GM18499 (cell line): ENCODE data around the gene ERBB4.
"Not testable (repeated sequence)": the region's sequence is repeated elsewhere in the genome, so short reads cannot be mapped to it uniquely, and the experiment has no call there.

Source experiments
- ATAC-seq: cut with Tn5 transposase; IDR thresholded peaks from one replicate; pipeline ENCODE4 v1.9.1; 2021; ENCODE audit warnings: moderate number of reproducible peaks; ENCODE audit not compliant: insufficient read depth, unreplicated experiment

ERBB4 gene

DNA sequence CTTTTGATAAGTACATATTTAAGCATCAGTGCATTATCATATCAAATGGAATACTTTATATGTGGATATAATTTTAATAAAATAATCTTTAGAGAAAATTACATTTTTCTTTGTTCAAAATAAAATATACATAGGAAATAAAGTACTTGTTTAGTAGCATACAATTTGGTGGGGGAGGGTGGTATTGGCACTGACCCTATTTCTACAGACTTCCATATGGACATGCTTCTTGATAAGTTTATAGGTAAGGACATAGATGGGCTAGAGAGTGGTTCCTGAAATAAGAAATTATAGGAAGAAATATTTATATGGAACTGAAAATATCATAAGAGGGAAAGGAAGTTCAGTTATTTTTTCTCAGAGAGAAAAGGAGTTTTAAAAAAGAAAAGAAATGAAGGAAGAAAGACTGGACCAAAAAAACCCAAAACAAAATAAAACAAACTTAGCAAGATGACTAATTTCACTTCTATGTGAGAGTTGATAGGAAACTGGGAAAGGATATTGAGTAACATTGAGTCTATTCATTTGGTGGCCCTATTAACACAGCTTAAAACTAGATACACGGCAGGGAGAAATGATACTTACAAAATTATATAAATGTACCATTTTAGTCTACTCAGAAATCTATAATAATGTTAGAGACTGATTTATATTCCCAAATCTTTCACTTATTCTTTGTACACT lies 505.9 kb downstream of the ERBB4 start:
- ATAC-seq: no peak

DNA sequence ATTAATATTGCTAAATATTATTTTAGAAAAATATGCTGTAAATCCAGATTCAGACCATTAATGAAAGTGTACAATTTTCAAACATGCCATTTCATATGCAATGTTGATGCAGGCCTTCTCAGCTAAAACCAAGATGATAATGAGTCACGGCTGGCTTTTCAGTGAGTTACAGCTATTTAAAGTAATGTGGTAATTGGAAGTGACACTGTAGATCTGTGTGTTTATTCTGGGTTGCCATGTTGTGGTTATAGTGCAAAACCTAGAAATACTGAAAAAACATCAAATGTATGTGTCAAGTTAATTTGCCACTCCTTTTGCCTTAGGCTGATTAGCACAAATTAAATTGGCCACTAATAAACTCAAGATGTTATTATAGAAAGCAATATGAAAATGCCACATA lies 506.6 kb downstream of the ERBB4 start:
- ATAC-seq: no peak

GRCh38 chr2:212030709-212031108 lies 507.9 kb downstream of the ERBB4 start:
- no peak for ATAC-seq

DNA sequence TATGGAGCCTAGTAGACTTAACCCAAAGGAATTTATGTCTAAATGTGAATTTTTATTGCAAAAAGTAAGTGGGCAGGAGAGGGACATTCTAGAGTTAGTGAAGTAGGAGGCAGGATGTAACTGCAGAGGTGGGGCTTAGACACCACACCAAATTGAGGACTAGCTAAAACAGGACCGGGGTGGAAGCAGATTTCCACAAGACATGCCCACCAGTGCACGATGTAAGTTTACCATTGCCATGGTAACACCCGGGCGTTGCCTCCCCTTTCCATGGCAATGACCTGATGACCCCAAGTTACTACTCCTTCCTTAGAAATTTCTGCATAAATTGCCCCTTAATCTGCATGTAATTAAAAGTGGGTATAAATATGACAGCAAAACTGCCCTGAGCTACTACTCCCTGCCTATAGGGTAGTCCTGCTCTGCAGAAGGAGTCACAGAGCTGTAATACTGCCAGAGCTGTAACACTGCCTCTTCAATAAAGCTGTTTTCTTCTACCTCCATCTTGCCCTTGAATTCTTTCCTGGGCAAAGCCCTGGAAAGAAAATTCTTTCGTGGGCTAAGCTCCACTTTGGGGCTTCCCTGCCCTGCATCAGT lies 509.7 kb downstream of the ERBB4 start:
- no peak for ATAC-seq

- no peak for ATAC-seq
These were observed 510.6 kb downstream of the ERBB4 start for GRCh38 chr2:212027681-212028628.

- no peak for ATAC-seq
These were observed 514.6 kb downstream of the ERBB4 start for GRCh38 chr2:212024040-212024439.

- no peak for ATAC-seq
These were observed 515.6 kb downstream of the ERBB4 start for GRCh38 chr2:212022966-212023365.

DNA sequence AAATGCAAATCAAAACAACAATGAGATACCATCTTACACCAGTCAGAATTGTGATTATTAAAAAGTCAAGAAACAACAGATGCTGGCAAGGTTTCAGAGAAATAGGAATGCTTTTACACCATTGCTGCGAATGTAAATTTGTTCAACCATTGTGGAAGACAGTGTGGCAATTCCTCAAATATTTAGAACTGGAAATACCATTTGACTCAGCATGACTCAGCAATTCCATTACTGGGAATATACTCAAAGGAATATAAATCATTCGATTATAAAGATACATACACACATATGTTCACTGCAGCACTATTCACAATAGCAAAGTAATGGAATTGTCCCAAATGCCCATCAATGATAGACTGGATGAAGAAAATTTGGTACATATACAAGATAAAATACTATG lies 516.7 kb downstream of the ERBB4 start:
- ATAC-seq: no peak

DNA sequence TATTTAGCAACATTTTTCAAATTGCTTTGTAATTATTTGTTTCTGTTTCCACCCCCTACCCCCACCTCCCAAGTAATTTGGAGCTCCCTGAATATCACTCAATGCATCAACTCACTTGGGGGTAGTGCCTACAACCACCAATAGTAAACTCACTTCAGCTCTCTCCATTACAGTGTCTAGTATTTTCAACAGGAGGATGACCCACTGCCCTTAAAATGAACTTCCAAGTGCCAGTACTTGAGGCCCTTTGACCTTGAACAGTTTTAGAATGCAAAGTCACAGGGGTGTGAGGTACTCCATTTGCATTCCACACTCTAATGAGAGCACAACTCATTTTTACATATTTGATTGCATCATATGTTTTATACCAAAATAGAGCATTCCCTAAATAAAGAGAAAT lies 523.0 kb downstream of the ERBB4 start:
- ATAC-seq: no peak

- ATAC-seq: no peak
These were observed 525.0 kb downstream of the ERBB4 start for GRCh38 chr2:212013626-212014025.

GRCh38 chr2:212010305-212010704 lies 528.3 kb downstream of the ERBB4 start:
- not testable (repeated sequence) for ATAC-seq

- no peak for ATAC-seq
These were observed 530.6 kb downstream of the ERBB4 start for GRCh38 chr2:212007972-212008371.

DNA sequence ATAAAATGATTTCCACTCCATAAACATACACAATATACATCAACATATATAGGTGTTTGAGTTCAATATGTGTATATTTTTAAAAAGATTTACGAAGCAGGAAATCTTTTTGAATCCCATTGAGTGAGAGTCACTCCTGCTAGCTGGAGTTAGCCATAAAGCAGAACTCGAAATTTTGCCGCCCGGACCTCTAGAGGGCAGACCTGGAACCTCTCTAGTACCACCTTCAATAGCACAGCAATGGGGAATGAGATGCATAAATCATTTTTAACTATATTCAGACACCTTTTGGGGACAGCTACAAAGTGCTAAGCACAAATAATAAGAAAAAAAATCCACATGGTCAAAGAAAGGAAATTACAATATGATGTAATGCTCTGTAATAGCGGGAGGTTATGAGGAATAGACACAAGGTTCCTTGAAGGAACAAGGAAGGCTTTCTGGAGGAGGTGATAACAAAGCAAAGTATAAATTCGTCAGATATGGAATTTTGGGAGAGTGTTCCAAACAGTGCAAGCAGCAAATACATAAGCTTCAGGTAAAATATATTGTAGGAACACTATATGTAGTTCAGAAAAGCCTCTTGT lies 533.4 kb downstream of the ERBB4 start:
- ATAC-seq: no peak

GRCh38 chr2:212001325-212001724 lies 537.3 kb downstream of the ERBB4 start:
- no peak for ATAC-seq

- no peak for ATAC-seq
These were observed 541.7 kb downstream of the ERBB4 start for GRCh38 chr2:211996857-211997256.

DNA sequence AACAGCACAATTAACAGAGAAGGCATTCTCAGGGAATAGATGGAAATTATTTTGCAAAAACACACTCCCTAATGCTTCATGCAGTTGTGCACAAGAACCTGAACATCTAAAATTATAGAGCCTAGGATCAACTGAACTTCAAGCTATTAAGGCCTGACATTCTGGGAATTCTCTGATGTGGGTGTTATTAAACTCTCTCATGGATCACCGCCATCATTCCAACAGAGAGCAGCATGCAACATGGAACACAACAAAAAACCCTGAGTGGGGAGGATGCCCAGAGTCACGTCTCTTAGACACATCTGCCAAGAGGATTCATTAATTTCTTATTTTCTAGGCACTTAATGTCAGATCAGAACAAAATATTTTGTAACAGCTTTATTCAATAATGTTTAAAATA lies 543.8 kb downstream of the ERBB4 start:
- no peak for ATAC-seq

- ATAC-seq: no peak
These were observed 548.3 kb downstream of the ERBB4 start for GRCh38 chr2:211990335-211990734.

DNA sequence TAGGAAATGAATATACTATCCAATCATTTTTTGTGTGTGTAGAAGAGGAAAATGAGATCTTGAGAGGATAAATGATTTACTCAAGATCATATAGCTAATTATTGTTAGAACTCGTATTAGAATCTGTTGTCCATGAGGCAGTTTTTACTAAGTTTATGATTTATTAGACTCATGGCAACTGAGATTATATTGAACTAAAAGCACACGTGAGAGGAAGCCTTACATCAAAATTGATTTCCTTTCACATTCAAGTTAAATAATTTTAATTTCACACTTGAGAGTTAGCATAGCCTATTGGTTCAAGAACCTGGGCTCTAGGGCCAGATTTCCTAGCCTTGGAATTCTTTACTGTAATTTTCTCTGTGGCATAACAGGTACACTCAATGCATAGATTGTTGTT lies 552.3 kb downstream of the ERBB4 start:
- ATAC-seq: no peak

GRCh38 chr2:211985393-211985792 lies 553.2 kb downstream of the ERBB4 start:
- ATAC-seq: no peak

GRCh38 chr2:211982162-211982561 lies 556.4 kb downstream of the ERBB4 start:
- no peak for ATAC-seq

- ATAC-seq: no peak
These were observed 557.2 kb downstream of the ERBB4 start for GRCh38 chr2:211981451-211981850.
